Stimulated activated naive CD8-positive, alpha-beta T cell treated with anti-CD3 and anti-CD28 coated beads, Interleukin-15, amount 100 ng/mL, for 72 hours (primary cell): ENCODE data around the gene AFG3L2.

Source experiments
- ATAC-seq: fragments of 150-1000 bp; cut with Tn5 transposase; 2 replicates; pipeline ENCODE4 v1.10.0; 2021; ENCODE audit warnings: mild to moderate bottlenecking, moderate library complexity
- DNase-seq, 2 donors: peaks; one replicate each; pipeline ENCODE4 v3.0.0; 2021 to 2022
- H3K27ac Mint-ChIP-seq, 2 donors: one replicate each; pipeline ENCODE4 v1.8.0; 2022; ENCODE audit warnings: mild to moderate bottlenecking in 2 of 2, mixed read lengths in 2 of 2, moderate library complexity in 2 of 2
- H3K27me3 Mint-ChIP-seq: one replicate; pipeline ENCODE4 v1.8.0; 2022; ENCODE audit warnings: mixed read lengths
- H3K4me1 Mint-ChIP-seq: one replicate; pipeline ENCODE4 v1.8.0; 2022; ENCODE audit warnings: mild to moderate bottlenecking, mixed read lengths
- H3K4me3 Mint-ChIP-seq, 2 donors: one replicate each; pipeline ENCODE4 v1.8.0; 2022; ENCODE audit warnings: mild to moderate bottlenecking in 2 of 2, mixed read lengths in 2 of 2, moderate library complexity in 1 of 2
- H3K9me3 Mint-ChIP-seq, 2 donors: one replicate each; pipeline ENCODE4 v1.8.0; 2022; ENCODE audit warnings: mixed read lengths in 2 of 2

Gene AFG3L2

DNA sequence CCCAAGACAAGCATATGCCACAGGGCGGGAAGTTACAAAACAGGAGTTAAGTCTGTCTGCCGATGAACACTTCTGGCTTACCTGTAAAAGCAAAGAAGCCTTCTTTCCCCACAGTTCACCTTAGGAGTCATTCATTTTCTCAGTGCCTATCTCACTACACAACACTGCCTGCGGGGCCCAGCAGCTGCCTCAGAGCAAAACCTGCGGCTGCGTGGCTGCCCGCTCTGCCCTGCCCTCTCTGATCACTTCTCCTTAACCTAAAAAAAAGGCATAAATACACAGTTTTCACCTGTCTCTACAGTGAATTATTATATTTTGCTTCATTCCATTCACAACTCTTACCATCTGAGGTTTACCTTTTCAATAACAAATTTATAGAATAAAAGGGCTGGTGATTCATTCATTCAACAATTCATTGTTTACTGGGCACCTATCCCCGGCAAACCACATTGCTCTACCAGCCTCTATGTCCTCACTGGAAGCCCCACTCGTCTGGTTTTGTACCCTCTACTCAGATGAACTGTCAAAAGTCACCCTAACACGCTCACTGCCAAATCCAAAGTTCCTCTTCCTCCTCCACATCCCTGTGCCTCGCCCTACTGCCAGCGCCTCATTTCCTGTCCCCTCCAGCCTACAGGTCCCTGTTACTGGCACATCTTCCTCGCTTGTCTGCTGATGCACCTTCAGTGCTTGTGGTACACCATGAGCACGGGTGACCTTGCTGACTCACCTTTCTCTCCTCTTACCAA is 31.4 kb downstream of the AFG3L2 start:
- ATAC-seq (no peak), DNase-seq (no peak)
- Mint-ChIP-seq H3K4me3 (no peak overlapping the region), H3K4me1 (no peaks in the 10 kb centered on the region), H3K27ac (peak overlapping the region; percentile 1 to 70), H3K27me3 (no peaks in the 10 kb centered on the region), H3K9me3 (no peaks in the 10 kb centered on the region)

- Mint-ChIP-seq H3K27me3 (no peaks in the 10 kb centered on the region), H3K27ac (no peak overlapping the region), H3K9me3 (no peaks in the 10 kb centered on the region), H3K4me1 (no peaks in the 10 kb centered on the region), H3K4me3 (no peak overlapping the region)
- DNase-seq (no peak), ATAC-seq (no peak)
Observed at GRCh38 chr18:12342661-12343060, 34.4 kb downstream of the AFG3L2 start.

DNA sequence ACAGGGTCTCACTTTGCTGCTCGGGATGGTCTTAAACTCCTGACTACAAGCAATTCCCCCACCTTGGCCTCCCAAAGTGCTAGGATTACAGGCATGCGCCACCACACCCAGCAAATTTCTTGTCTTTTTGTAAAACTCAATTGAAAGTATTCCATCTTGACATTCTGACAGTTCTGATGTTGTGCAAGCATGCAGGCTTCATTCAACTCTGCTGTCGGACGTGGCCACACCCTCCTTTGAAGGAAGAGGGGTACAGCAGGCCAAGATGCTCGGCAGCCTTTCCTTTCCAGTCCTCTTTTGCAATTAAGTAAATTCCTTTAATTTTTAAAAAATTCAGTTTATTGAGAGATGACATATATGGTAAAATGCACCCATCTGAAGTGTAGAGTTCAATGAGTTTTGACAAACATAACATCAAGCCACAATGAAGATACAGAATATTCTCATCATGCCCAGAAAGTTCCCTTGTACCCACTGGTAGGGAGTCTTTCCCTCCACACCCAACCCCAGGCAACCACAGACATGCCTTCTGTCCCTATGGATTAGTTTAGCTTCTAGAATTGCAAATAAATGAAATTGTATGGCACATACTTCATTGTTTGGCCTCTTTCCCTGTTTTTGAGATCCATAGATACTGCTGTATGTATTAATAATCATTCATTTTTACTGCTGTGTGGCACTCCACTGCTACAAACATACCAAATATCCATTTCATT is 35.9 kb downstream of the AFG3L2 start:
- H3K27me3 Mint-ChIP-seq, result no peaks in the 10 kb centered on the region
- H3K9me3 Mint-ChIP-seq, result no peaks in the 10 kb centered on the region
- H3K27ac Mint-ChIP-seq, result no peak overlapping the region
- DNase-seq (no peak), ATAC-seq (no peak)
- no peak overlapping the region for H3K4me3 Mint-ChIP-seq
- no peaks in the 10 kb centered on the region for H3K4me1 Mint-ChIP-seq

DNA sequence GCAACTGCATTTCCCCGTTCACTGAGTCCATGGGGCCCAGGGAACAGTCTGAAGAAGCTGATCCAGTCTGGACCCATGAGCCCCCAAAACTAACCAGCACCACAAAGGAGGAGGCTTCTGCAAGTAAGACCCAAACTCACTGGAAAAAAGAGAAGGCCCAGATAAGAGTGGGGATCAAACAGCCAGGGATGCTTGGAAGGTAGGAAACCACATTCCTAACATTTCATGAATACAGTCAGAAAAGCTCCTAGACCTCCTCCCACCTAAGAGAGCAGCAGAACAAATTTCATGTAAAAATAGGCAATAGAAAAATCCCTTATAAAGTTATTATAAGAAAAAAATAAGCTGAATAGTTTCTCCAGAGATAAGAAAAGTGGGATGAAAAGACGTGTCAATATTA is 38.6 kb downstream of the AFG3L2 start:
- H3K4me3 Mint-ChIP-seq, result no peak overlapping the region
- no peaks in the 10 kb centered on the region for H3K4me1 Mint-ChIP-seq
- no peak for DNase-seq
- no peaks in the 10 kb centered on the region for H3K27me3 Mint-ChIP-seq
- ATAC-seq, result no peak
- no peaks in the 10 kb centered on the region for H3K9me3 Mint-ChIP-seq
- no peak overlapping the region for H3K27ac Mint-ChIP-seq

DNA sequence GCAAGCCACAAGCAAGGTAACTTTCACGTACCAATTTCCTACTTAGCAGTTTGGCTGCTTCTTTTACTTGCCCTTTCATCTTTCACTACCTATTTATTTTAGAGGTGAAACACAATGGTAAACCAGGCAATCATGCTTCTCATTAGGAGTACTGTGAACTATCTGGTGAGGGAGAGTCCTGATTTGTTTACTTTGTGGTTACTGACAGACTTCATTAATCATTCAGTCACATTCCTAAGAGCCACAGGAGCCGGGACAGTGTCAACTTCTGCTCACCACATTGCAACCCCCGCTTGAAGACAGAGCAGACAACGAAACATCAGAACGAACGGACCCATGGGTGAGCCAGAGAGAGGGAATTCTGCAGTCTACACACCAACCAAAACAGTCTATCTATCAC is 40.1 kb downstream of the AFG3L2 start:
- Mint-ChIP-seq H3K4me3 (no peak overlapping the region), H3K27ac (peak overlapping the region in 1 of 2 donors; percentile 66), H3K9me3 (no peaks in the 10 kb centered on the region), H3K4me1 (no peaks in the 10 kb centered on the region), H3K27me3 (no peaks in the 10 kb centered on the region)
- DNase-seq, result no peak
- no peak for ATAC-seq

DNA sequence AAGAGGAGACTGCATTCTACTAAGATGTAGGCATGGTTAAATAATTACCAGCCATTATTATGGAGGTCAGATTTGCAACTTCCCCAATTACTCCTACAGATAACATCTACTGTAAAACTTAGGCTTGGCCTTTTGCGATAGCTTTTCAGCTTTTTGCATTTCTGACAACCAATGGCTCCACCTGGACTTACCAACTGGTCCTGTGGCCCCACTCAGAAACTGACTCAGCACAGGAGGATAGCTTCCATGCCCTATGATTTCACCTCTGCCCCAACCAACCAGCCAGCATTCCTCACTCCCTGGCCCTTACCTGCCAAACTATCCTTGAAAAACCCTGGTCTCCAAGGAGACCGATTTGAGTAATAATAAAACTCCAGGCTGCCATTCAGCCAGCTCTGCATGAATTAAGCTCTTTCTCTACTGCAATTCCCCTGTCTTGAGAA is 40.8 kb downstream of the AFG3L2 start:
- no peak for ATAC-seq
- Mint-ChIP-seq H3K27ac (no peak overlapping the region), H3K9me3 (no peaks in the 10 kb centered on the region)

DNA sequence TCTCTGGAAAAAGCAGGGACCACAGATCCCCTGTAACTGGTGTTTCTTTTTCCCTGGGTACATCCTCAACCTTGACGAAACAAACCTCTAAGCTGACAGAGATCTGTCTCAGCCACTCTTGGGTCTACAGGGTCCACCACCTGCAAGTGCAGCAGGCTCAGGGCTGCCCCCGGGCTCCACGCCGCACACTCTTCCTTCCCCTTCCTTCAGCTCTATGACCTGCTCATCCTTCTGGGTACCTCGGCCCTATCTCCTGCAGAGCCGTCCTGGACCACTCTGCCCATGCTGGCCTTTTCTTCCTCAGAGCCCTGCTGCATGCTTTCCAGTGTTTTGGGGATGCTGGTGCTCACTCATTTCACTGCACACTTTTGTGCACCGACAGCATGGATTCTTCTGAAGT is 41.5 kb downstream of the AFG3L2 start:
- ATAC-seq (no peak), DNase-seq (no peak)
- H3K4me3 Mint-ChIP-seq, result no peak overlapping the region
- no peaks in the 10 kb centered on the region for H3K27me3 Mint-ChIP-seq
- peak overlapping the region in 1 of 2 donors; percentile 84 for H3K27ac Mint-ChIP-seq
- H3K4me1 Mint-ChIP-seq, result no peaks in the 10 kb centered on the region
- no peaks in the 10 kb centered on the region for H3K9me3 Mint-ChIP-seq

More for the DNA sequence above, 40.8 kb downstream of the AFG3L2 start:
- no peaks in the 10 kb centered on the region for H3K4me1 Mint-ChIP-seq
- DNase-seq, result no peak
- H3K4me3 Mint-ChIP-seq, result no peak overlapping the region
- no peaks in the 10 kb centered on the region for H3K27me3 Mint-ChIP-seq

DNA sequence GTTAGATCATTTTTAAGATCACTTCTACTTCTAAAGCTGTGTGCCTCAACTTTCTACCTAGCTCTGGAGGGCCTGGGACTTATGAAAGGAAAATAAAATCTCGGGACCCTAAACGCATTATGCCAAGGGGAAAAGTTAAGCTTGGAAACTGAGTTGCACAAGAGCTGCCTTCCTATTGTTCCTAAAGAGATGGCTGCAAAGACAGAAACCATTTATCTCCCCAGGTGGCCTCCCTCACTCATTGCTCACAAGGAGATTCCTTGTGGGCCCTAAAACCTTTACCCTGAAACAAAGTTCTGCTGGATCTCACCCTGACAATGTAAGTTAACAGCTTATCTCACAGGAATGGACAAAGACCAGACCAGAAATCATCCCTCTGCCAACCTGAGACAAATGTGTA is 42.2 kb downstream of the AFG3L2 start:
- no peak overlapping the region for H3K4me3 Mint-ChIP-seq
- no peaks in the 10 kb centered on the region for H3K4me1 Mint-ChIP-seq
- H3K9me3 Mint-ChIP-seq, result no peaks in the 10 kb centered on the region
- DNase-seq, result no peak
- H3K27ac Mint-ChIP-seq, result no peak overlapping the region
- no peak for ATAC-seq
- H3K27me3 Mint-ChIP-seq, result no peaks in the 10 kb centered on the region

GRCh38 chr18:12334366-12334808 is 42.6 kb downstream of the AFG3L2 start:
- Mint-ChIP-seq H3K27ac (no peak overlapping the region), H3K9me3 (no peaks in the 10 kb centered on the region), H3K4me3 (no peak overlapping the region), H3K27me3 (no peaks in the 10 kb centered on the region), H3K4me1 (no peaks in the 10 kb centered on the region)
- no peak for ATAC-seq
- DNase-seq, result no peak

GRCh38 chr18:12333506-12334290 is 43.3 kb downstream of the AFG3L2 start:
- Mint-ChIP-seq H3K4me3 (no peak overlapping the region), H3K27ac (peak overlapping the region in 1 of 2 donors; percentile 12), H3K27me3 (no peaks in the 10 kb centered on the region), H3K4me1 (no peaks in the 10 kb centered on the region), H3K9me3 (no peaks in the 10 kb centered on the region)
- DNase-seq (no peak), ATAC-seq (peak; percentile 49)

GRCh38 chr18:12330766-12331165 is 46.3 kb downstream of the AFG3L2 start:
- Mint-ChIP-seq H3K27me3 (no peaks in the 10 kb centered on the region), H3K27ac (no peak overlapping the region), H3K4me1 (peaks cover 5% of the 10 kb centered on the region), H3K9me3 (no peaks in the 10 kb centered on the region), H3K4me3 (no peak overlapping the region)
- ATAC-seq (no peak), DNase-seq (no peak)

- Mint-ChIP-seq H3K4me1 (peaks cover 5% of the 10 kb centered on the region), H3K4me3 (no peak overlapping the region), H3K27ac (peak overlapping the region in 1 of 2 donors; percentile 54), H3K9me3 (no peaks in the 10 kb centered on the region), H3K27me3 (no peaks in the 10 kb centered on the region)
- DNase-seq (no peak), ATAC-seq (no peak)
Observed at GRCh38 chr18:12329125-12329698, 47.8 kb downstream of the AFG3L2 start.

DNA sequence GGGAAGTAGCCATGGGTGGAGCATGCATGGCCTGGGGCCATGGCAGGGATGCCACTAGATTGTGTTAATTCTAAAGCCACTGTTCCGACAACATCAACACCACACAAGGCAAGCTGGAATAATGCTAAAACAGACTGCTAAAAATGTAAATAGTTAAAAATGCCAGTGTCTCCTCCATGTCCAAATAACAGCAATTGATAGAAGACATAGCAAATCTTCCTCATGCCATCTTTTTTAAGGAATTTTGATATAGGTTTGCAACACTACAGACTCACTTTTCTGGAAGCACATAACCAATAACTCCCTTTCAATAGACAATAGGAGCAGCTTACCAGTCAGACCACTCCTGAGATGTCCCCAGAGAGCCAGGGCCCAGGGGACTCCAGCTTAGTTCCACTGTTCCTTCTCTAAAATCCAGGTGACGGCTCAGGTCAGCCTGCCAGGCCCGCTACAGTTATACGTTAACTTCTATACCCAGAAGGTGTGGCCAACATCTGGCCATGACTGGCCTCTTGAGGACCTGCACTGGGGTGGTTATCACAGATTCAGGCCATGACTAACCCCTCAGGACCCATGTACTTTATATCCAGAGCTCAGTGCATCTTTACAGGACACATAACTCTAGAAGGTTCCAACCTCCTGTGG is 48.7 kb downstream of the AFG3L2 start:
- no peaks in the 10 kb centered on the region for H3K9me3 Mint-ChIP-seq
- ATAC-seq, result no peak
- no peaks in the 10 kb centered on the region for H3K27me3 Mint-ChIP-seq
- H3K4me1 Mint-ChIP-seq, result peaks cover 5% of the 10 kb centered on the region
- DNase-seq, result no peak
- no peak overlapping the region for H3K4me3 Mint-ChIP-seq
- no peak overlapping the region for H3K27ac Mint-ChIP-seq

GRCh38 chr18:12327510-12328178 is 49.4 kb downstream of the AFG3L2 start:
- no peaks in the 10 kb centered on the region for H3K27me3 Mint-ChIP-seq
- H3K9me3 Mint-ChIP-seq, result no peaks in the 10 kb centered on the region
- H3K4me1 Mint-ChIP-seq, result peaks cover 5% of the 10 kb centered on the region
- no peak overlapping the region for H3K4me3 Mint-ChIP-seq
- no peak overlapping the region for H3K27ac Mint-ChIP-seq
- DNase-seq, result peak; percentile 70 to 78
- peak; percentile 95 for ATAC-seq
